M059J (cell line): Measurements from ENCODE around the gene RNF17. TPM values are rescaled to one million over a fixed set of nuclear protein-coding genes. Genes with fewer than 3 reads are reported as not detected.

Experiments
- DNase-seq: peaks from one replicate; pipeline ENCODE4 v3.0.0-alpha.2; 2012; ENCODE audit warnings: low read depth
- total RNA-seq: library from RNA; depleted of rRNA; stranded (reverse); fragments of >200 nt; shearing (Covaris generic); gene quantifications from 2 replicates; pipeline ENCODE4 v1.2.3, GENCODE V29; 2014

Gene RNF17
- total RNA-seq, 1 experiment from 2014 or later = not detected

GRCh38 chr13:24851546-24851945 lies 87.6 kb downstream of the RNF17 start:
- DNase-seq = no peak

GRCh38 chr13:24854311-24854710 lies 90.3 kb downstream of the RNF17 start:
- DNase-seq = no peak

GRCh38 chr13:24858953-24859352 lies 95.0 kb downstream of the RNF17 start:
- DNase-seq = no peak

GRCh38 chr13:24860770-24861169 lies 96.8 kb downstream of the RNF17 start:
- DNase-seq = no peak

- DNase-seq = no peak
These were observed 97.8 kb downstream of the RNF17 start for GRCh38 chr13:24861617-24862362.

- DNase-seq = no peak
These were observed 100.0 kb downstream of the RNF17 start for GRCh38 chr13:24863748-24864540.

- no peak for DNase-seq
These were observed 100.6 kb downstream of the RNF17 start for GRCh38 chr13:24864579-24864978.

- DNase-seq = no peak
These were observed 101.4 kb downstream of the RNF17 start for GRCh38 chr13:24865163-24865953.

- DNase-seq = no peak
These were observed 102.5 kb downstream of the RNF17 start for GRCh38 chr13:24866488-24866887.

GRCh38 chr13:24868874-24869273 lies 104.9 kb downstream of the RNF17 start:
- DNase-seq = no peak

GRCh38 chr13:24870380-24870760 lies 106.4 kb downstream of the RNF17 start:
- DNase-seq = no peak

GRCh38 chr13:24875566-24875965 lies 111.6 kb downstream of the RNF17 start:
- peak; percentile 15 for DNase-seq

- no peak for DNase-seq
These were observed 113.6 kb downstream of the RNF17 start for GRCh38 chr13:24877531-24877930.

- no peak for DNase-seq
These were observed 114.4 kb downstream of the RNF17 start for GRCh38 chr13:24878340-24878739.

GRCh38 chr13:24882665-24883064 lies 118.7 kb downstream of the RNF17 start:
- no peak for DNase-seq

- no peak for DNase-seq
These were observed 123.8 kb downstream of the RNF17 start for GRCh38 chr13:24887759-24888158.

GRCh38 chr13:24888291-24888931 lies 124.4 kb downstream of the RNF17 start:
- no peak for DNase-seq

GRCh38 chr13:24890256-24890655 lies 126.3 kb downstream of the RNF17 start:
- no peak for DNase-seq

GRCh38 chr13:24891476-24892108 lies 127.6 kb downstream of the RNF17 start:
- DNase-seq = no peak

- no peak for DNase-seq
These were observed 128.9 kb downstream of the RNF17 start for GRCh38 chr13:24892829-24893228.

GRCh38 chr13:24893863-24894262 lies 129.9 kb downstream of the RNF17 start:
- no peak for DNase-seq
